H1 (cell line): ENCODE data around the gene TBX3. TPM values are rescaled to one million over a fixed set of nuclear protein-coding genes. Genes with fewer than 3 reads are reported as not detected.

Experiments
- CTCF ChIA-PET: fragments of 300-600 bp; sonication (Branson Sonifier 250); formaldehyde crosslinking; loops from one replicate; lab custom pipeline; 2021; ENCODE audit not compliant: partially characterized antibody; lab: Charles Lee
- POLR2A ChIA-PET: fragments of 300-600 bp; sonication (Branson Sonifier 250); formaldehyde crosslinking; loops from one replicate; lab custom pipeline; 2021; ENCODE audit warnings: inconsistent platforms; ENCODE audit not compliant: partially characterized antibody; lab: Charles Lee
- DNase-seq, 2 experiments: peaks; one replicate each; pipeline versions ENCODE4 v3.0.0 to v3.0.0-alpha.2; 2010 to 2022; ENCODE audit warnings: low spot score in 2 of 2, low read depth in 1 of 2, mixed read lengths in 1 of 2
- FAIRE-seq: peaks from 2 replicates; lab custom pipeline; 2011; peaks lifted over from hg19 to GRCh38; lab: Jason Lieb, UNC
- H2AFZ ChIP-seq: 2 replicates; pipeline ENCODE4 v1.8.1; 2012; ENCODE audit warnings: low read length, inconsistent platforms
- H2AK5ac ChIP-seq: 2 replicates; pipeline ENCODE4 v1.6.1; 2013; ENCODE audit warnings: low read depth, low read length
- H2BK120ac ChIP-seq: replicated peaks from 2 replicates; pipeline ENCODE3; 2013; ENCODE audit warnings: low read depth, low read length, inconsistent platforms
- H2BK12ac ChIP-seq: 2 replicates; pipeline ENCODE4 v1.6.1; 2013; ENCODE audit warnings: low read depth, low read length
- H2BK15ac ChIP-seq: 2 replicates; pipeline ENCODE4 v1.6.1; 2013; ENCODE audit warnings: low read length
- H2BK20ac ChIP-seq: 2 replicates; pipeline ENCODE4 v1.6.1; 2013; ENCODE audit warnings: low read length
- H2BK5ac ChIP-seq: 2 replicates; pipeline ENCODE4 v1.6.1; 2013; ENCODE audit warnings: low read depth, low read length
- H3K14ac ChIP-seq: 2 replicates; pipeline ENCODE4 v1.6.1; 2013; ENCODE audit warnings: inconsistent platforms; ENCODE audit not compliant: insufficient read length
- H3K18ac ChIP-seq: 2 replicates; pipeline ENCODE4 v1.6.1; 2013; ENCODE audit warnings: low read length; ENCODE audit errors: extremely low read depth
- H3K23ac ChIP-seq: 2 replicates; pipeline ENCODE4 v1.6.1; 2013; ENCODE audit warnings: inconsistent platforms; ENCODE audit not compliant: insufficient read length
- H3K23me2 ChIP-seq: 2 replicates; pipeline ENCODE4 v1.6.1; 2013; ENCODE audit warnings: low read depth, low read length
- H3K27ac ChIP-seq: 2 replicates; pipeline ENCODE4 v1.6.1; 2011; ENCODE audit warnings: low read depth, low read length, inconsistent platforms
- H3K27me3 ChIP-seq, 4 experiments: replicated peaks in 1 of 4; 1 replicate in 1 of 4; 2 replicates in 3 of 4; pipeline versions ENCODE4 v1.6.1 to v1.8.1; 2011 to 2013; ENCODE audit warnings: low read length in 3 of 4, mild to moderate bottlenecking in 3 of 4, inconsistent platforms in 2 of 4, mixed read lengths in 2 of 4, moderate library complexity in 1 of 4; ENCODE audit not compliant: control insufficient read depth in 3 of 4, insufficient read depth in 3 of 4; ENCODE audit errors: extremely low read depth in 1 of 4
- H3K36me3 ChIP-seq, 4 experiments: 2 replicates each; pipeline versions ENCODE4 v1.6.1 to v1.8.1; 2011 to 2013; ENCODE audit warnings: mild to moderate bottlenecking in 4 of 4, low read length in 3 of 4, moderate library complexity in 2 of 4, control low read depth in 1 of 4, inconsistent platforms in 1 of 4; ENCODE audit not compliant: insufficient read depth in 4 of 4, control insufficient read depth in 2 of 4
- H3K4ac ChIP-seq: replicated peaks from 2 replicates; pipeline ENCODE3; 2013; ENCODE audit warnings: low read length, low read depth, mixed read lengths, inconsistent platforms; ENCODE audit not compliant: insufficient read length
- H3K4me1 ChIP-seq, 4 experiments: replicated peaks in 1 of 4; 1 replicate in 1 of 4; 2 replicates in 3 of 4; pipeline versions ENCODE4 v1.6.1 to v1.8.1; 2011 to 2013; ENCODE audit warnings: low read length in 3 of 4, inconsistent platforms in 2 of 4, mixed read lengths in 1 of 4; ENCODE audit not compliant: insufficient read depth in 4 of 4, control insufficient read depth in 3 of 4
- H3K4me2 ChIP-seq, 2 experiments: 2 replicates each; pipeline versions ENCODE4 v1.6.1 to v1.8.1; 2011 to 2013; ENCODE audit warnings: low read depth in 2 of 2, low read length in 2 of 2, control low read depth in 1 of 2, inconsistent platforms in 1 of 2, mild to moderate bottlenecking in 1 of 2; ENCODE audit not compliant: insufficient read depth in 1 of 2
- H3K4me3 ChIP-seq, 4 experiments: fragments of 200-600, 300-600 bp in 1 of 4; sonication (generic), shearing (Covaris generic), sonication (Bioruptor Twin) in 1 of 4; 2 replicates each; pipeline versions ENCODE4 v1.5.1 to v1.8.1; 2011 to 2016; ENCODE audit warnings: low read length in 4 of 4, low read depth in 3 of 4, control low read depth in 2 of 4, inconsistent platforms in 2 of 4, mild to moderate bottlenecking in 2 of 4, mixed read lengths in 1 of 4, moderate library complexity in 1 of 4; ENCODE audit not compliant: insufficient read depth in 2 of 4; ENCODE audit errors: extremely low read depth in 1 of 4
- H3K56ac ChIP-seq: replicated peaks from 2 replicates; pipeline ENCODE3; 2013; ENCODE audit warnings: low read depth, mild to moderate bottlenecking, mixed read lengths, low read length, inconsistent platforms; ENCODE audit not compliant: insufficient read length
- H3K79me1 ChIP-seq: 2 replicates; pipeline ENCODE4 v1.6.1; 2013; ENCODE audit warnings: low read depth, low read length, control low read depth
- H3K79me2 ChIP-seq, 2 experiments: 2 replicates each; pipeline versions ENCODE4 v1.6.1 to v1.8.1; 2012 to 2013; ENCODE audit warnings: low read length in 2 of 2, mild to moderate bottlenecking in 2 of 2, inconsistent platforms in 1 of 2; ENCODE audit not compliant: insufficient read depth in 2 of 2, control insufficient read depth in 1 of 2
- H3K9ac ChIP-seq, 4 experiments: replicated peaks in 1 of 4; 1 replicate in 1 of 4; 2 replicates in 3 of 4; pipeline versions ENCODE4 v1.6.1 to v1.8.1; 2011 to 2013; ENCODE audit warnings: low read depth in 3 of 4, low read length in 3 of 4, control low read depth in 2 of 4, mild to moderate bottlenecking in 2 of 4, moderate library complexity in 2 of 4, inconsistent platforms in 1 of 4; ENCODE audit errors: extremely low read depth in 1 of 4
- H3K9me3 ChIP-seq, 2 experiments: 2 replicates each; pipeline versions ENCODE4 v1.6.1 to v1.8.1; 2012 to 2013; ENCODE audit warnings: mild to moderate bottlenecking in 2 of 2, moderate library complexity in 2 of 2, control low read depth in 1 of 2, inconsistent platforms in 1 of 2, low read depth in 1 of 2, low read length in 1 of 2, mixed read lengths in 1 of 2; ENCODE audit not compliant: insufficient read depth in 2 of 2
- H4K20me1 ChIP-seq, 2 experiments: replicated peaks in 1 of 2; 2 replicates each; pipeline versions ENCODE3 to v1.8.1; 2011 to 2013; ENCODE audit warnings: inconsistent platforms in 2 of 2, low read length in 2 of 2, mild to moderate bottlenecking in 1 of 2; ENCODE audit not compliant: insufficient read depth in 2 of 2, control insufficient read depth in 1 of 2
- H4K5ac ChIP-seq: 2 replicates; pipeline ENCODE4 v1.6.1; 2013; ENCODE audit warnings: low read length, low read depth, mixed read lengths, inconsistent platforms; ENCODE audit not compliant: insufficient read length
- H4K8ac ChIP-seq: 2 replicates; pipeline ENCODE4 v1.8.0; 2013; ENCODE audit warnings: mild to moderate bottlenecking, moderate library complexity, low read length, inconsistent platforms; ENCODE audit not compliant: insufficient read depth; ENCODE audit errors: extremely low read depth
- H4K91ac ChIP-seq: replicated peaks from 2 replicates; pipeline ENCODE3; 2013; ENCODE audit warnings: low read length, mixed read lengths, inconsistent platforms; ENCODE audit not compliant: insufficient read length
- ASH2L ChIP-seq: fragments of 200-600, 300-600 bp; sonication (generic); IDR thresholded peaks from one replicate; pipeline ENCODE4 v1.7.1; 2017; ENCODE audit warnings: low read length
- EZH2 ChIP-seq: fragments of 200-600 bp; sonication (generic); IDR thresholded peaks from 2 replicates; pipeline ENCODE4 v1.7.1; 2012; ENCODE audit warnings: low read depth, mild to moderate bottlenecking, moderate library complexity, low read length, inconsistent platforms; ENCODE audit not compliant: severe bottlenecking
- MAFK ChIP-seq: IDR thresholded peaks from 2 replicates; pipeline ENCODE4 v1.6.1; 2012; ENCODE audit warnings: low read depth, mild to moderate bottlenecking, improper control_type of control experiment, low read length
- RNF2 ChIP-seq: fragments of 200-900, 300-1000 bp; sonication (generic); IDR thresholded peaks from 2 replicates; pipeline ENCODE4 v1.7.1; 2016; ENCODE audit warnings: borderline replicate concordance, low read depth, mild to moderate bottlenecking, antibody characterized with exemption, low read length; ENCODE audit not compliant: poor library complexity, severe bottlenecking; ENCODE audit errors: missing control alignments
- SP1 ChIP-seq: IDR thresholded peaks from 2 replicates; pipeline ENCODE4 v1.6.1; 2011; ENCODE audit warnings: low read depth, low read length
- SUZ12 ChIP-seq: fragments of 200-600 bp; sonication (generic); IDR thresholded peaks from 2 replicates; pipeline ENCODE4 v1.6.1; 2012; ENCODE audit warnings: mild to moderate bottlenecking, inconsistent platforms, low read length, moderate library complexity, mixed read lengths
- TCF12 ChIP-seq: IDR thresholded peaks from 2 replicates; pipeline ENCODE4 v1.6.1; 2011; ENCODE audit warnings: low read depth, mild to moderate bottlenecking, low read length
- WGBS, 2 experiments: shearing (Covaris generic) in 1 of 2; methylation state at CpG; one replicate each; pipeline versions ENCODE4 v1.1.6 to v1.1.7; 2013 to 2015; ENCODE audit warnings: low lambda C conversion rate in 2 of 2, mixed read lengths in 2 of 2, inconsistent platforms in 1 of 2, low coverage in 1 of 2, missing lambda C conversion rate in 1 of 2; ENCODE audit not compliant: insufficient replicate concordance in 2 of 2, insufficient coverage in 1 of 2, insufficient read length in 1 of 2; ENCODE audit errors: extremely low coverage in 1 of 2, missing lambda C conversion rate in 1 of 2; 5-methylcytosine and 5-hydroxymethylcytosine counted together
- polyA plus RNA-seq, 7 experiments: library from polyadenylated mRNA; depleted of rRNA in 3 of 7; stranded (reverse) in 5 of 7; unstranded in 2 of 7; fragments of >200 nt in 5 of 7; fragments of 200-250 nt in 2 of 7; gene quantifications; 1 replicate in 5 of 7; 2 replicates in 1 of 7; 4 replicates in 1 of 7; pipeline versions ENCODE4 v1.2.1 to v1.2.3, GENCODE V29; 2011 to 2013; ENCODE audit warnings: missing spikeins in 2 of 7, mixed read lengths in 2 of 7
- total RNA-seq: library from RNA; stranded (reverse); fragmentation: NEBNext Ultra II Directional; extraction: Animal tissue kit (Norgen Biotek cat#: 25700); gene quantifications from 2 replicates; pipeline ENCODE4 v1.2.1, GENCODE V29; 2021

TBX3 gene
- total and polyA plus RNA-seq, 2 of the 8 experiments (the other 6 are each of a cell fraction or from before 2014, with no cell fraction given), result 0.09 to 1.0 TPM

DNA sequence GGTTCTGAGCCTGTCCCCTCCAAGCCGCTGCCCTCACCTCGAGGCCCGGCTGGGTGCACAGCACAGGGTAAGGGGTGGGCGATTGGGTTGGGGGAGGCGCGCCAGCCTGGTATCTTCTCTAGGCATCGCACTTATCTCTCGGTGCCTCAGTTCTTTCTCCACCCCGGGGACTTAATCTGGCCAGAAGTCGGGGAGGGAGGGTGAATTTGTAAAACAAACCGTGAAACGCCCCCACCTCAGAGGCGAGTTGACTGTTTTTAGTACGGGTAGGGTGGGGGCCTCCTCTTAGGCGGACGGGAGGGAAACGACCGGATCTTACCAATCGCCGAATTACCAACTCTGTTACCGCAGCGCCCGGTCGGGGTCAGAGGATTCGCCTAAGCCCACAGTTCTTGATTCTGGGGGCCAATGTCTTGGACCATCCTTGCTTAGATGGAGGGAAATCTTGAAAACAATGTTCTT, 1.4 kb upstream of the TBX3 start:
- Histone ChIP-seq H3K4ac (no peak overlapping the region), H3K23me2 (peaks cover 16% of the 10 kb centered on the region; the same call in 1 of the 2 replicates), H3K4me2 (peak overlapping the region; percentile 90 to 95), H3K27ac (no peak overlapping the region), H3K9me3 (no peaks in the 10 kb centered on the region), H2AFZ (no peak overlapping the region), H2BK12ac (peak overlapping the region; percentile 94), H2AK5ac (no peak overlapping the region), H3K27me3 (peaks cover 77 to 94% (median 88%) of the 10 kb centered on the region in 4 experiments), H4K8ac (no peak overlapping the region), H3K56ac (no peak overlapping the region), H4K20me1 (peaks cover 4 to 21% of the 10 kb centered on the region in 2 experiments), H4K5ac (no peak overlapping the region), H2BK15ac (no peak overlapping the region)
- CTCF ChIA-PET, result interaction anchor here (1.4 to 1.9 kb wide), 5 partner anchors 17 to 383 kb away, joined by 3 to 7 read pairs (median 4); no protein-coding TSS in a partner anchor
- peak in 1 of 2 experiments; percentile 62 for DNase-seq
- TF ChIP-seq SUZ12, result peak; percentile 64
- peak; percentile 15 for TF ChIP-seq ASH2L
- peak; percentile 84 for TF ChIP-seq EZH2
- TF ChIP-seq TCF12, result no peak
- TF ChIP-seq RNF2, result peak; percentile 2
- TF ChIP-seq SP1, result 0 out of 2 replicates have a peak, but pooled peaks have one; percentile 23
- TF ChIP-seq MAFK, result no peak
- TF ChIP-seq, all 59 proteins: peak for 5
- Histone ChIP-seq H4K91ac (no peak overlapping the region), H3K4me3 (peak overlapping the region in 3 of 4 experiments; percentile 38 to 54 (median 40); a peak in 6 of 8 replicates), H3K14ac (no peak overlapping the region), H3K4me1 (peaks cover 7 to 43% (median 34%) of the 10 kb centered on the region in 4 experiments), H3K23ac (no peak overlapping the region), H2BK20ac (peak overlapping the region; percentile 93; the same call in 1 of the 2 replicates), H3K9ac (no peak overlapping the region), H3K79me1 (no peaks in the 10 kb centered on the region), H2BK5ac (no peak overlapping the region), H3K18ac (peak overlapping the region; percentile 78; the same call in 1 of the 2 replicates), H3K79me2 (no peaks in the 10 kb centered on the region), H2BK120ac (no peak overlapping the region), H3K36me3 (no peaks in the 10 kb centered on the region)
- POLR2A ChIA-PET, result interaction anchor here (1.0 to 5.2 kb wide), 3 partner anchors 9 to 19 kb away, joined by 3 to 45 read pairs (median 4); no protein-coding TSS in a partner anchor
- WGBS, 2 experiments, result 4% methylated on average over 25 of the region's 25 CpGs; no CpG with 5 or more reads in 1 of the 2 experiments
- FAIRE-seq, result no peak
